H1 (cell line): ENCODE results near the gene VSNL1. TPM values are rescaled to one million over a fixed set of nuclear protein-coding genes. Genes with fewer than 3 reads are reported as not detected.

ENCODE experiments used
- CTCF ChIP-seq, 3 experiments: IDR thresholded peaks; 1 replicate in 2 of 3; 2 replicates in 1 of 3; pipeline versions ENCODE4 v1.5.1 to v1.6.1; 2011; ENCODE audit warnings: low read length in 3 of 3, mild to moderate bottlenecking in 3 of 3, inconsistent platforms in 2 of 3, low read depth in 1 of 3, moderate library complexity in 1 of 3; ENCODE audit not compliant: insufficient read depth in 1 of 3; ENCODE audit errors: control extremely low read depth in 1 of 3
- KDM4A ChIP-seq: IDR thresholded peaks from one replicate; pipeline ENCODE4 v1.7.1; 2012; ENCODE audit warnings: low read depth, mild to moderate bottlenecking, moderate library complexity, low read length, inconsistent platforms; ENCODE audit not compliant: severe bottlenecking
- PHF8 ChIP-seq: fragments of 200-600 bp; sonication (generic); conservative IDR thresholded peaks from 2 replicates; pipeline ENCODE4 v1.7.1; 2012; ENCODE audit warnings: low read depth, mild to moderate bottlenecking, inconsistent platforms, low read length, moderate library complexity
- TCF12 ChIP-seq: IDR thresholded peaks from 2 replicates; pipeline ENCODE4 v1.6.1; 2011; ENCODE audit warnings: low read depth, mild to moderate bottlenecking, low read length
- polyA plus RNA-seq, 7 experiments: library from polyadenylated mRNA; depleted of rRNA in 3 of 7; stranded (reverse) in 5 of 7; unstranded in 2 of 7; fragments of >200 nt in 5 of 7; fragments of 200-250 nt in 2 of 7; gene quantifications; 1 replicate in 5 of 7; 2 replicates in 1 of 7; 4 replicates in 1 of 7; pipeline versions ENCODE4 v1.2.1 to v1.2.3, GENCODE V29; 2011 to 2013; ENCODE audit warnings: missing spikeins in 2 of 7, mixed read lengths in 2 of 7
- total RNA-seq: library from RNA; stranded (reverse); fragmentation: NEBNext Ultra II Directional; extraction: Animal tissue kit (Norgen Biotek cat#: 25700); gene quantifications from 2 replicates; pipeline ENCODE4 v1.2.1, GENCODE V29; 2021

VSNL1 gene
- total and polyA plus RNA-seq, 2 of the 8 experiments (the other 6 are each of a cell fraction or from before 2014, with no cell fraction given), result 49.4 to 108 TPM

DNA sequence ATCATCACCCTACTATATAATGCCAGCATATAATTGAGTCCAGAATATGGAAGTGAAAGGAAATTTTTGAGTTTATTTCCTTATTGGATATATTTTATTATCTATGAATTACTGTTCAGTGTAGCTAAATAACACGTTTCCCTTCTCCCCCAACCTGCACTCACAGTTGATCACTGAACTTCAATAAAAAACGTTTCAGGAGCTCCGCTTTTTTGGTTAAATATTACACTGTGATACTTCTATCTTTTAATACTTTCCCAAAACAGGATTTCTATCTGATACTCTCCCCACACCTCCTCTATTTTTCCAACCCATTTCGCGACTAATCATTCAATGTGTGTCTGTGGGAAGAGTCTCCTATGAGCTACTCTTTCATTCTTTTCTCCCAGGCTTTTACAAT, 7.2 kb downstream of the VSNL1 start (continued):
- TF ChIP-seq CTCF (IDR thresholded peaks at IDR 0.05; ENCODE audit: control extremely low read depth in 1 of 3, insufficient read depth in 1 of 3, low read depth in 1 of 3, low read length in 3 of 3), result no peak
- no peak for TF ChIP-seq TCF12
- TF ChIP-seq KDM4A, result no peak
- TF ChIP-seq PHF8, result no peak
